ENCODE data around the gene RTL1. TPM values are rescaled to one million over a fixed set of nuclear protein-coding genes. Genes with fewer than 3 reads are reported as not detected.

The RTL1 gene
- polyA plus RNA-seq, 4 donors: 0.03 to 0.16 (median 0.08) TPM

- DNase-seq (ENCODE audit: low read depth in 4 of 4, low spot score in 2 of 4): no peak
Observed at GRCh38 chr14:100854435-100854834, 49.1 kb downstream of the RTL1 start.

GRCh38 chr14:100851946-100852620 lies 51.4 kb downstream of the RTL1 start:
- DNase-seq (ENCODE audit: low read depth in 4 of 4, low spot score in 2 of 4): no peak

- DNase-seq (ENCODE audit: low read depth in 4 of 4, low spot score in 2 of 4): no peak
Observed at GRCh38 chr14:100851586-100851916, 52.0 kb downstream of the RTL1 start.

GRCh38 chr14:100850841-100851585 lies 52.5 kb downstream of the RTL1 start:
- no peak for DNase-seq (ENCODE audit: low read depth in 4 of 4, low spot score in 2 of 4)

- DNase-seq (ENCODE audit: low read depth in 4 of 4, low spot score in 2 of 4): no peak
Observed at GRCh38 chr14:100849115-100849781, 54.3 kb downstream of the RTL1 start.

- no peak for DNase-seq (ENCODE audit: low read depth in 4 of 4, low spot score in 2 of 4)
Observed at GRCh38 chr14:100846309-100846859, 57.1 kb downstream of the RTL1 start.

GRCh38 chr14:100845341-100845740 lies 58.2 kb downstream of the RTL1 start:
- DNase-seq (ENCODE audit: low read depth in 4 of 4, low spot score in 2 of 4): no peak

GRCh38 chr14:100844846-100845245 lies 58.7 kb downstream of the RTL1 start:
- DNase-seq (ENCODE audit: low read depth in 4 of 4, low spot score in 2 of 4): no peak

GRCh38 chr14:100844421-100844820 lies 59.1 kb downstream of the RTL1 start:
- no peak for DNase-seq (ENCODE audit: low read depth in 4 of 4, low spot score in 2 of 4)

- DNase-seq (ENCODE audit: low read depth in 4 of 4, low spot score in 2 of 4): no peak
Observed at GRCh38 chr14:100844082-100844408, 59.5 kb downstream of the RTL1 start.

- no peak for DNase-seq (ENCODE audit: low read depth in 4 of 4, low spot score in 2 of 4)
Observed at GRCh38 chr14:100842799-100843198, 60.7 kb downstream of the RTL1 start.

- no peak for DNase-seq (ENCODE audit: low read depth in 4 of 4, low spot score in 2 of 4)
Observed at GRCh38 chr14:100841761-100842403, 61.6 kb downstream of the RTL1 start.

GRCh38 chr14:100841066-100841760 lies 62.3 kb downstream of the RTL1 start:
- DNase-seq (ENCODE audit: low read depth in 4 of 4, low spot score in 2 of 4): no peak

GRCh38 chr14:100840286-100841065 lies 63.0 kb downstream of the RTL1 start:
- DNase-seq (ENCODE audit: low read depth in 4 of 4, low spot score in 2 of 4): no peak

- no peak for DNase-seq (ENCODE audit: low read depth in 4 of 4, low spot score in 2 of 4)
Observed at GRCh38 chr14:100839681-100840111, 63.8 kb downstream of the RTL1 start.

- no peak for DNase-seq (ENCODE audit: low read depth in 4 of 4, low spot score in 2 of 4)
Observed at GRCh38 chr14:100839315-100839585, 64.3 kb downstream of the RTL1 start.

GRCh38 chr14:100838493-100839314 lies 64.8 kb downstream of the RTL1 start:
- DNase-seq (ENCODE audit: low read depth in 4 of 4, low spot score in 2 of 4): no peak

GRCh38 chr14:100837805-100838350 lies 65.6 kb downstream of the RTL1 start:
- no peak for DNase-seq (ENCODE audit: low read depth in 4 of 4, low spot score in 2 of 4)

Measured in left renal cortex interstitium (tissue), 4 donors.